Glomerular visceral epithelial cell (primary cell): ENCODE results near the gene PLS1.
"Not testable (repeated sequence)": the region's sequence is repeated elsewhere in the genome, so short reads cannot be mapped to it uniquely, and the experiment has no call there.

Experiments used
- DNase-seq: peaks from one replicate; pipeline ENCODE4 v3.0.0-alpha.2; 2016; ENCODE audit errors: extremely low spot score

The PLS1 gene

GRCh38 chr3:142595951-142596725, at the start of gene PLS1:
Gene PLS1, plus strand, starts transcription at chr3:142596393. Its CDS starts 67,845 bp downstream, at chr3:142664238.
- DNase-seq = peak; percentile 93

- DNase-seq = no peak
Measured at GRCh38 chr3:142549986-142550385, 46.2 kb upstream of the PLS1 start.

GRCh38 chr3:142552579-142552978, 43.6 kb upstream of the PLS1 start:
- not testable (repeated sequence) for DNase-seq

DNA sequence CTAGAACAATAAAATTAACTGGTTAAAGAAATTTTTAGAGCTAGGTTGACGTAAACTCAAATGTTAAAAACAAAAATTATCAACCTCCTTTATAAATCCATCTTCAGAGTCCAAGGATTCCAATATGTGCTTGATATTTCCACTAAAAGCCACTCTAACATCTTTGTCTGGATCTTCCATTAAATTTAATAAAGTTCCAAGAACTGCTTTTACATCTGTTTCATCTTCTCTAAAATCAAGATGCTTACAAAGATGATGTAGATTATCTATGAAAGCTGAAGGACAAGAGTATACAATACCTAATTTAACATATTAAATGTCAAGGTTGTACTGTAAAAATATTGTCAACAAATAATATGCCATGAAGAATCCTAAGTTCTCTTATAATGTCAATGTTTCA, 42.5 kb upstream of the PLS1 start:
- no peak for DNase-seq

GRCh38 chr3:142560118-142560517, 36.1 kb upstream of the PLS1 start:
- no peak for DNase-seq

GRCh38 chr3:142563496-142563997, 32.6 kb upstream of the PLS1 start:
- DNase-seq = no peak

DNA sequence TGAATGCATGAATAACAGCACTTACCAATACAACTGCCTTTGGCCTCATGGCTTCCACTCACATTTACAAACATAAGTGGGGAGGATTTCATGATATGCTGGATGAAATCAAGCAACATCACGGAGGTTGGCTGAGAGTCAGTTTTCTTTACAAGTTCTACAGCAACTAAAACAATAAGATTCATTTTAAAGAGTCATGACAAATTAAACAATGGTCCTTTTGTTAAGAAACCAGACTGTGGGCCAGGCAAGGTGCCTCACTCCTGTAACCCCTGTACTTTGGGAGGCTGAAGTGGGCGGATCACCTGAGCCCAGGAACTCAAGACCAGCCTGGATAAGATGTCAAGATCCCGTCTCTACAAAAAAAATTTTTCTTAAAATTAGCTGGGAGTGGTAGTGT, 30.1 kb upstream of the PLS1 start:
- DNase-seq = no peak

- DNase-seq = no peak
Measured at GRCh38 chr3:142568393-142569017, 27.7 kb upstream of the PLS1 start.

DNA sequence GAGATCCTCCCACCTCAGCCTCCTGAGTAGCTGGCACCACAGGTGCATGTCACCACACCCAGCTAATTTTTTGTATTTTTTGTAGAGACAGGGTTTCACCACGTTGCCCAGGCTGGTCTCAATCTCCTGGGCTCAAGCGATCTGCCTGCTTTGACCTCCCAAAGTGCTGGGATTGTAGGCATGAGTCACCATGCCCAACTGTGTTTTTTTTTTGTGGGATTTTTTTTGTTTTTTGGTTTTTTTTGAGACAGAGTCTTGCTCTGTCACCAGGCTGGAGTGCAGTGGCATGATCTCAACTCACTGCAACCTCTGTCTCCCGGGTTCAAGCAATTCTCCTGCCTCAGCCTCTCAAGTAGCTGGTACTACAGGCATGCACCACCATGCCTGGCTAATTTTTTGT, 26.8 kb upstream of the PLS1 start:
- peak; percentile 15 for DNase-seq

DNA sequence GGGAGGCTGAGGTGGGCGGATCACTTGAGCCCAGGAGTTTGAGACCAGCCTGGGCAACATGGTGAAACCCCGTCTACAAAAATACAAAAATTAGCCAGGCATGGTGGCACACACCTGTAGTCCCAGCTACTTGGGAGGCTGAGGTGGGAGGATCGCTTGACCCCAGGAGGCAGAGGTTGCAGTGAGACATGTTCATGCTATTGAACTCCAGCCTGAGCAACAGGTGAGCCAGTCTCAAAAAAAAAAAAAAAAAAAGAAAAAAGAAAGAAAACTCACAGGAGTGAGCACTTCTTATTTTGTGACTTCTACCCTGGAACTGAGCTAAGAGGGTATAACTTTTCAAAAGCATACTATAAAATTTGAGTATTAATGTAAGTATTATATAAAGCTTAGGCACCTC, 22.0 kb upstream of the PLS1 start:
- not testable (repeated sequence) for DNase-seq

DNA sequence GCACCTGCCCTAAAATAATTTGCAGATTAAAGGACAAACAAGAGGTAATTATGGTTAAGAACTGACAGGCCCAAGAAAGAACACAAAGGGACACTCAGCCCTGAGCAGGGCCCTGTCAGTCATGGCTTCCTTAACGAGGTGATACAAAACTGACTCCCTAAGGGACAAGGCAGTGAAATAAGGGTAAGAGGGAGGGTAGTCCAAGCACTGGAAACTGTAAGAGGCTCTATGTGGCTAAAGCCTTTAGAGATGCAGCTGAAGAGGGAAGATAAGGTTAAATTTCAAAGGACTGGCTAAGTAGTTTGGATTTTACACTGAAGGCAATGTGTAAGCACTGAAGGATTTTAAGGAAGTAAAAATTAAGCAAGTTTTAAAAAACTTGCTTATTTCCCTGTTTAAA, 21.5 kb upstream of the PLS1 start:
- no peak for DNase-seq

GRCh38 chr3:142576792-142577191, 19.4 kb upstream of the PLS1 start:
- no peak for DNase-seq

DNA sequence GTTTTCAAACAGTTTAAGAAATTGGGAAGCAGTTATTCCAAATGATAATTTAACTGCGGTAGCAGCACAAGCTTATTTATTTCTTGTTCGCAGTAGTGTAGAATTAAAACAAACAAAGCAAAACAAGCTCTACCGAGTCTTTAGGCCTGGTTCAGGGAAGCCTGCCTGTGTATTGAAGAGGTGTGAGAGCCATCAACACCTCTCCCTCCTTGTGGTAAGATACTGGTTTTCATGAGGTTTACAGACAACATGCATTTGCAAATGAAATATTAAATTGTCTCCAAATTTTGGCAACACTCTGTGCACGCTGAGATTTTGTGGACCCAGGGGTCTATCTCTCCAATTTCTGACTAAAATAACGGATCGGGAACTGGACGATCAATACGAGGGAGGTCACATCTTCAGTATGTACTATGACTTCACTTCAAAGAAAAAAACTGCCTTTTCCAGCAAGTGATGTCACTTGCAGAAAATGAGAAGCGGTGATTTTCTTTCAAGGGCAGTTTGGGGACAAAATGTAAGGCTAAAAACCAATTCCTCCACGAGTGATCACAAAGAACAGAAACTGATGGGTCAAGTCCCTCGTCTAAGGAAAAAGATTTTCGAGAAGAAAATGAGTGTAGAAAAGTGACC, 18.4 kb upstream of the PLS1 start:
- DNase-seq = peak; percentile 16

DNA sequence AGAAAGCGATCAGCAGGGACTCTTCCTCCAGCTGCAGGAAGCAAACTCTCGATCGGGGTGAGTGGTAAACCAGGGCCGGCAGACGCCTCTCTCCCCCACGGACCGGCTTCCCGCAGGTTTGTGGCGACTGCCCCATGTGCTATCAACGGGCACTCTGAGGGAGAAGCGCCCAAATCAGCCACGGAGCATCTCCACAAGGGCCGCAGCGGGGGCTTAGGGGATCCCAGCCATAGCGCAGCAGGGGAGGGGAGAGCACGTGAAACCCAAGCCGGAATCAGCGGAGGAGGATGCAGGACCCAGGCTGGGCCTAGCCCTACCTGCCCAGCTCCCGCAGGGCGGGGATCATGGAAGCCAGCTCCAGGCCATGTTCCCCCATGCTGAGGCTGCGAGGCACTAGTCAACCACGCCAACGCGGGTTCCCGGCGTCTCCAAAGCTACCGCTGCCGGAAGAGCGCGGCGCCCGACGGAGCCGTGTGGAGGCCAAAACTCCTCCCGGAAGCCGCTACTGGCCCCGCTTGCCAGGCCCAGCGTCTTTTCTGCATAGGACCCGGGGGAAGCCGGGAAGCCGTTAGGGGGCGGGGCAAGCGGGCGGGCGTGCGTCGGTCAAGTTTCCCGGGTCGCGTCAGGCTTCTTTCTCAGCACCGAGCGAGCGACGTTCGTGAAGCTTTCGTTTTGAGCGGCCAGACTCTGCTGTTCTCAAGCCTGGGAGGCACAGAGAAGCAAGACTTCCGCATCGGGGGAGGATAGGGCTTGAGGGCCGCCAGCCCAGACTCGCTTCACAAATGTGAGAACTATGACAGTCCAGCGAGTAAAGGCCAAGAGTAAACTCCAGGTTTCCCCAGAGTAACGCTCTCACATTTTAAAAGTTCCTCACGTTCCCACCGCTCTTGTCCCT, 17.6 kb upstream of the PLS1 start, which contains the start of gene ATR:
ATR (minus strand) TSS at position 405 of the 895 bp plus-strand sequence; CDS start at position 376, 29 bp downstream.
- peak; percentile 97 for DNase-seq

GRCh38 chr3:142580061-142580423, 16.2 kb upstream of the PLS1 start:
- DNase-seq = no peak

DNA sequence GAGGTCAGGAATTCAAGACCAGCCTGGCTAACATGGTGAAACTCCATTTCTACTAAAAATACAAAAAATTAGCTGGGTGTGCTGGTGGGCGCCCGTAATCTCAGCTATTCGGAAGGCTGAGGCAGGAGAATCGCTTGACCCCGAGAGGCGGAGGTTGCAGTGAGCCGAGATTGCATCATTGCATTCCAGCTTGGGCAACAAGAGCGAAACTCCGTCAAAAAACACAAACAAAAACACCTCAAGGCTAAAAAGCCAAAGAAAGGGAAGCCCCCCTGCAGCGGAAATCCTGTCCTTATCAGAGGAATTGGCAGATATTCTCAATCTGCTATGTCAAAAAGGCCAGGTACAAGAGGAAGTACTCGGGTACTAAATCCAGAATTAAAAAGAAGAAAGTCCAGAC, 15.1 kb upstream of the PLS1 start:
- DNase-seq = not testable (repeated sequence)

DNA sequence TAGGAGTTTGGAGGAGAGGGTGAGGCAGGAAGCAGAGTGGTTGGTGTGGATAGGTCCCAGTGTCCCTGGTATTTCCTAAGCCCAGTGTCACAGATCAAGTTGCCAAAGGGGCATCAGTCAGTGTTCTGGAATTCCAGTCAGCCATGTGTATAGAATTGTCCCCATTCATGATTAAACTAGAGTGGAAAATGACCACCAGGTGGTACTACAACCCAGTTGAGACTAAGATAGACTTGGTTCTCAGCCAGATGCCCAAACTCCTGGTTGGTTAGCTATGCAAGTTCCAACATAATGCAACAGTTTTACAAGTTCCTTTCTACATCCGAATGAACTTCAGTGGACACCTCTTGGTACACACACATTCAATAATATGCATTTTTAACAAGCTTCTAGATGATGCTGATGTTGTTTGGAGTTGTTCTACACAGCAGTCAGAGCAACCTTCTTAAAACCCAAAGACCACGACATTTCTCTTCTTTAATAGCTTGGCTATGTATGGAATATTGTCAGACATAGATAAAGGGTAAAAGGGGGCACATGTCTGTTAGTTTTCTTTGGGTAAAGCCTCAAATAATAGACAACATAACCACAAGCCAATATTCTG, 9.3 kb upstream of the PLS1 start:
- DNase-seq = peak; percentile 76

- DNase-seq = no peak
Measured at GRCh38 chr3:142588703-142589102, 7.5 kb upstream of the PLS1 start.

- DNase-seq = not testable (repeated sequence)
Measured at GRCh38 chr3:142592268-142592667, 3.9 kb upstream of the PLS1 start.

- no peak for DNase-seq
Measured at GRCh38 chr3:142595141-142595540, 1.1 kb upstream of the PLS1 start.

GRCh38 chr3:142595581-142595950, 627 bp upstream of the PLS1 start:
- DNase-seq = peak; percentile 89
